GM12878 (cell line): ENCODE results near the gene UBL4A. TPM values are rescaled to one million over a fixed set of nuclear protein-coding genes. Genes with fewer than 3 reads are reported as not detected.

ENCODE experiments used
- BACH1 ChIP-seq: fragments of 450-650 bp; IDR thresholded peaks from 2 replicates; pipeline ENCODE4 v1.6.1; 2017; ENCODE audit warnings: mild to moderate bottlenecking, borderline replicate concordance
- BCL3 ChIP-seq: IDR thresholded peaks from 2 replicates; pipeline ENCODE4 v1.6.1; 2011; ENCODE audit warnings: borderline replicate concordance, low read depth, mild to moderate bottlenecking, moderate library complexity, low read length; ENCODE audit not compliant: insufficient read depth, poor library complexity, severe bottlenecking
- BRCA1 ChIP-seq: IDR thresholded peaks from 2 replicates; pipeline ENCODE4 v1.6.1; 2011; ENCODE audit warnings: low read depth, low read length, improper control_type of control experiment
- CTCF ChIP-seq, 3 experiments: IDR thresholded peaks in 2 of 3; conservative IDR thresholded peaks in 1 of 3; 2 replicates each; pipeline ENCODE4 v1.5.1; 2011; ENCODE audit warnings: low read depth in 3 of 3, low read length in 3 of 3, mild to moderate bottlenecking in 3 of 3, control low read depth in 2 of 3, moderate library complexity in 2 of 3, inconsistent platforms in 1 of 3, mixed read lengths in 1 of 3; ENCODE audit not compliant: control insufficient read depth in 2 of 3, insufficient read depth in 1 of 3; ENCODE audit errors: extremely low read depth in 1 of 3
- HCFC1 ChIP-seq: fragments of 150-350 bp; IDR thresholded peaks from 2 replicates; pipeline ENCODE4 v1.6.1; 2014; ENCODE audit warnings: low read length
- JUNB ChIP-seq: IDR thresholded peaks from 2 replicates; pipeline ENCODE4 v1.6.1; 2016; ENCODE audit warnings: antibody characterized with exemption, mild to moderate bottlenecking
- SRF ChIP-seq, 2 experiments: IDR thresholded peaks; 2 replicates each; pipeline ENCODE4 v1.6.1; 2011; ENCODE audit warnings: low read depth in 2 of 2, low read length in 2 of 2, mild to moderate bottlenecking in 1 of 2, moderate library complexity in 1 of 2
- STAT3 ChIP-seq: IDR thresholded peaks from 2 replicates; pipeline ENCODE4 v1.6.1; 2011; ENCODE audit warnings: low read depth, low read length, improper control_type of control experiment
- TCF3 ChIP-seq: IDR thresholded peaks from 2 replicates; pipeline ENCODE4 v1.6.1; 2012; ENCODE audit warnings: low read depth, mild to moderate bottlenecking, low read length, borderline replicate concordance; ENCODE audit not compliant: insufficient read depth
- ZNF687 ChIP-seq: fragments of 450-650 bp; IDR thresholded peaks from 2 replicates; pipeline ENCODE4 v1.6.1; 2017; ENCODE audit warnings: mild to moderate bottlenecking, moderate library complexity
- polyA plus RNA-seq, 11 experiments: library from polyadenylated mRNA; depleted of rRNA in 4 of 11; unstranded in 6 of 11; stranded (reverse) in 5 of 11; fragments of >200 nt; fragmentation: Nextera tagmentation in 4 of 11; fragmentation: Illumina TruSeq in 1 of 11; extraction: Ambion mirVana in 4 of 11; extraction: Trizol in 1 of 11; gene quantifications; 1 replicate in 1 of 11; 2 replicates in 10 of 11; pipeline versions ENCODE4 v1.2.1 to v1.2.3, GENCODE V29; 2011 to 2016; ENCODE audit warnings: inconsistent platforms in 2 of 11, missing spikeins in 2 of 11, low read depth in 1 of 11
- total RNA-seq, 4 experiments: library from RNA; depleted of rRNA in 3 of 4; stranded (reverse); fragments of >200 nt in 3 of 4; fragmentation: Illumina TruSeq in 1 of 4; extraction: Trizol in 1 of 4; gene quantifications; 2 replicates each; pipeline versions ENCODE4 v1.2.1 to v1.2.3, GENCODE V29; 2013 to 2021
- TF ChIP-seq, protein P1 (sequence below): fragments of 150-350 bp; IDR thresholded peaks from 2 replicates; pipeline ENCODE4 v1.6.1; 2016; ENCODE audit warnings: low read depth, low read length

Gene UBL4A
- total and polyA plus RNA-seq, 10 of the 15 experiments (the other 5 are each of a cell fraction or from before 2014, with no cell fraction given), result 4.2 to 49.9 (median 34.0) TPM

- TF ChIP-seq, protein P1, sequence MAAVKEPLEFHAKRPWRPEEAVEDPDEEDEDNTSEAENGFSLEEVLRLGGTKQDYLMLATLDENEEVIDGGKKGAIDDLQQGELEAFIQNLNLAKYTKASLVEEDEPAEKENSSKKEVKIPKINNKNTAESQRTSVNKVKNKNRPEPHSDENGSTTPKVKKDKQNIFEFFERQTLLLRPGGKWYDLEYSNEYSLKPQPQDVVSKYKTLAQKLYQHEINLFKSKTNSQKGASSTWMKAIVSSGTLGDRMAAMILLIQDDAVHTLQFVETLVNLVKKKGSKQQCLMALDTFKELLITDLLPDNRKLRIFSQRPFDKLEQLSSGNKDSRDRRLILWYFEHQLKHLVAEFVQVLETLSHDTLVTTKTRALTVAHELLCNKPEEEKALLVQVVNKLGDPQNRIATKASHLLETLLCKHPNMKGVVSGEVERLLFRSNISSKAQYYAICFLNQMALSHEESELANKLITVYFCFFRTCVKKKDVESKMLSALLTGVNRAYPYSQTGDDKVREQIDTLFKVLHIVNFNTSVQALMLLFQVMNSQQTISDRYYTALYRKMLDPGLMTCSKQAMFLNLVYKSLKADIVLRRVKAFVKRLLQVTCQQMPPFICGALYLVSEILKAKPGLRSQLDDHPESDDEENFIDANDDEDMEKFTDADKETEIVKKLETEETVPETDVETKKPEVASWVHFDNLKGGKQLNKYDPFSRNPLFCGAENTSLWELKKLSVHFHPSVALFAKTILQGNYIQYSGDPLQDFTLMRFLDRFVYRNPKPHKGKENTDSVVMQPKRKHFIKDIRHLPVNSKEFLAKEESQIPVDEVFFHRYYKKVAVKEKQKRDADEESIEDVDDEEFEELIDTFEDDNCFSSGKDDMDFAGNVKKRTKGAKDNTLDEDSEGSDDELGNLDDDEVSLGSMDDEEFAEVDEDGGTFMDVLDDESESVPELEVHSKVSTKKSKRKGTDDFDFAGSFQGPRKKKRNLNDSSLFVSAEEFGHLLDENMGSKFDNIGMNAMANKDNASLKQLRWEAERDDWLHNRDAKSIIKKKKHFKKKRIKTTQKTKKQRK, result no peak
- TF ChIP-seq JUNB (no peak), HCFC1 (no peak), CTCF (IDR thresholded peaks at IDR 0.05 in 2 of 3, conservative IDR thresholded peaks at IDR 0.05 in 1 of 3; ENCODE audit: control insufficient read depth in 2 of 3, extremely low read depth in 1 of 3, insufficient read depth in 1 of 3, low read depth in 3 of 3, low read length in 3 of 3) (no peak), BRCA1 (no peak), ZNF687 (no peak), SRF (IDR thresholded peaks at IDR 0.05; ENCODE audit: low read depth in 2 of 2, low read length in 2 of 2) (no peak), STAT3 (no peak), TCF3 (no peak), BACH1 (no peak), BCL3 (no peak)
Observed at GRCh38 chrX:154436983-154437752, 49.2 kb downstream of the UBL4A start, which contains the start of gene GDI1 (continued).
